ENCODE results near the gene ZP3. TPM values are rescaled to one million over a fixed set of nuclear protein-coding genes. Genes with fewer than 3 reads are reported as not detected.

The ZP3 gene
- total and polyA plus RNA-seq, 2 of the 13 experiments (the other 11 are each of a cell fraction or from before 2014, with no cell fraction given), result not detected

DNA sequence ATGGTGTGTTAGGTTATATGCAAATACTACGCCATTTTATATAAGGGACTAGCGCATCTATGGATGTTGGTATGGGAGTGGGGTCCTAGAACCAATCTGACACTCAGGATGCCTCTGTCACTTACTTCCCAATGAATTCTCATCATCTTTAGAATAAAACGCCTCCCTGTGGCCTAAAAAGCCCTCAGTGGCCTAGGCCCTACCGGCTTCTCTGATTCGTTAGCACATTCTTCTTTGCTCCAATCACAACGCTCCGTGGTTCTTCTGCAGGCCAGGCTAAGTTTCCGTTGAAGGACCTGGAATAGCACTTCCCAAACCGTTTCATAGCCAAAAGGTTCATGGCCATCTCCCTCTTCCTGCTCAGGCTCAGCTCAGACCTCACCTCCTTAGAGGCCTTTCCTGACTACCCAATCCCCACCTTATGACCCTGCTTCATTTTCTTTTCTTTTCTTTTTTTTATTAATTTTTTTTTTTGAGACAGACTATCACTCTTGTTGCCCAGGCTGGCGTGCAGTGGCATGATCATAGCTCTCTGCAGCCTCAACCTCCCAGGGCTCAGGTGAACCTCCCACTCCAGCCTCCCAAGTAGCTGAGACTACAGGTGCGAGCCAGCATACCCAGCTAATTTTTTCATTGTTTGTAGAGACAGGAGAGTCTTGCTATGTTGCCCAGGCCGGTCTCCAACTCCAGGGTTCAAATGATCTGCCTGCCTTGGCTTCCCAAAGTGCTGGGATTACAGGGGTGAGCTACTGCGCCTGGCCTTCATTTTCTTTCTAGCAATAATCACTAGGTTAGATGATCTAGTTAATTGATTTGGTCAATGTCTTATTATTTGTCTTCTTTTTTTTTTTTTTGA is 41.4 kb upstream of the ZP3 start (continued):
- TF ChIP-seq, protein P1, sequence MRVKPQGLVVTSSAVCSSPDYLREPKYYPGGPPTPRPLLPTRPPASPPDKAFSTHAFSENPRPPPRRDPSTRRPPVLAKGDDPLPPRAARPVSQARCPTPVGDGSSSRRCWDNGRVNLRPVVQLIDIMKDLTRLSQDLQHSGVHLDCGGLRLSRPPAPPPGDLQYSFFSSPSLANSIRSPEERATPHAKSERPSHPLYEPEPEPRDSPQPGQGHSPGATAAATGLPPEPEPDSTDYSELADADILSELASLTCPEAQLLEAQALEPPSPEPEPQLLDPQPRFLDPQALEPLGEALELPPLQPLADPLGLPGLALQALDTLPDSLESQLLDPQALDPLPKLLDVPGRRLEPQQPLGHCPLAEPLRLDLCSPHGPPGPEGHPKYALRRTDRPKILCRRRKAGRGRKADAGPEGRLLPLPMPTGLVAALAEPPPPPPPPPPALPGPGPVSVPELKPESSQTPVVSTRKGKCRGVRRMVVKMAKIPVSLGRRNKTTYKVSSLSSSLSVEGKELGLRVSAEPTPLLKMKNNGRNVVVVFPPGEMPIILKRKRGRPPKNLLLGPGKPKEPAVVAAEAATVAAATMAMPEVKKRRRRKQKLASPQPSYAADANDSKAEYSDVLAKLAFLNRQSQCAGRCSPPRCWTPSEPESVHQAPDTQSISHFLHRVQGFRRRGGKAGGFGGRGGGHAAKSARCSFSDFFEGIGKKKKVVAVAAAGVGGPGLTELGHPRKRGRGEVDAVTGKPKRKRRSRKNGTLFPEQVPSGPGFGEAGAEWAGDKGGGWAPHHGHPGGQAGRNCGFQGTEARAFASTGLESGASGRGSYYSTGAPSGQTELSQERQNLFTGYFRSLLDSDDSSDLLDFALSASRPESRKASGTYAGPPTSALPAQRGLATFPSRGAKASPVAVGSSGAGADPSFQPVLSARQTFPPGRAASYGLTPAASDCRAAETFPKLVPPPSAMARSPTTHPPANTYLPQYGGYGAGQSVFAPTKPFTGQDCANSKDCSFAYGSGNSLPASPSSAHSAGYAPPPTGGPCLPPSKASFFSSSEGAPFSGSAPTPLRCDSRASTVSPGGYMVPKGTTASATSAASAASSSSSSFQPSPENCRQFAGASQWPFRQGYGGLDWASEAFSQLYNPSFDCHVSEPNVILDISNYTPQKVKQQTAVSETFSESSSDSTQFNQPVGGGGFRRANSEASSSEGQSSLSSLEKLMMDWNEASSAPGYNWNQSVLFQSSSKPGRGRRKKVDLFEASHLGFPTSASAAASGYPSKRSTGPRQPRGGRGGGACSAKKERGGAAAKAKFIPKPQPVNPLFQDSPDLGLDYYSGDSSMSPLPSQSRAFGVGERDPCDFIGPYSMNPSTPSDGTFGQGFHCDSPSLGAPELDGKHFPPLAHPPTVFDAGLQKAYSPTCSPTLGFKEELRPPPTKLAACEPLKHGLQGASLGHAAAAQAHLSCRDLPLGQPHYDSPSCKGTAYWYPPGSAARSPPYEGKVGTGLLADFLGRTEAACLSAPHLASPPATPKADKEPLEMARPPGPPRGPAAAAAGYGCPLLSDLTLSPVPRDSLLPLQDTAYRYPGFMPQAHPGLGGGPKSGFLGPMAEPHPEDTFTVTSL (CRISPR knock-in tag; IDR thresholded peaks at IDR 0.05; ENCODE audit: borderline replicate concordance), result no peak
- TF ChIP-seq CHD2 (IDR thresholded peaks at IDR 0.05; ENCODE audit: low read depth, low read length) (no peak), ZNF720 (CRISPR knock-in tag; IDR thresholded peaks at IDR 0.05) (no peak), MYC (CRISPR knock-in tag; IDR thresholded peaks at IDR 0.05; ENCODE audit: borderline replicate concordance) (no peak), ZFY (CRISPR knock-in tag; IDR thresholded peaks at IDR 0.05) (peak; percentile 18; the same call in 1 of the 2 replicates), NFYC (CRISPR knock-in tag; IDR thresholded peaks at IDR 0.05) (peak; percentile 80), SMAD3 (CRISPR knock-in tag; IDR thresholded peaks at IDR 0.05) (no peak), EZH2 (conservative IDR thresholded peaks at IDR 0.05; ENCODE audit: low read depth, low read length) (no peak), ZNF121 (CRISPR knock-in tag; IDR thresholded peaks at IDR 0.05) (peak; percentile 25; the same call in 1 of the 2 replicates), HDAC2 (CRISPR knock-in tag; IDR thresholded peaks at IDR 0.05) (no peak), ZNF331 (CRISPR knock-in tag; IDR thresholded peaks at IDR 0.05) (no peak), PHF21A (CRISPR knock-in tag; IDR thresholded peaks at IDR 0.05) (0 out of 2 replicates have a peak, but pooled peaks have one; percentile 36), ZNF12 (CRISPR knock-in tag; IDR thresholded peaks at IDR 0.05) (no peak), NFYB (CRISPR knock-in tag; IDR thresholded peaks at IDR 0.05) (peak; percentile 79)
- TF ChIP-seq, protein P2, sequence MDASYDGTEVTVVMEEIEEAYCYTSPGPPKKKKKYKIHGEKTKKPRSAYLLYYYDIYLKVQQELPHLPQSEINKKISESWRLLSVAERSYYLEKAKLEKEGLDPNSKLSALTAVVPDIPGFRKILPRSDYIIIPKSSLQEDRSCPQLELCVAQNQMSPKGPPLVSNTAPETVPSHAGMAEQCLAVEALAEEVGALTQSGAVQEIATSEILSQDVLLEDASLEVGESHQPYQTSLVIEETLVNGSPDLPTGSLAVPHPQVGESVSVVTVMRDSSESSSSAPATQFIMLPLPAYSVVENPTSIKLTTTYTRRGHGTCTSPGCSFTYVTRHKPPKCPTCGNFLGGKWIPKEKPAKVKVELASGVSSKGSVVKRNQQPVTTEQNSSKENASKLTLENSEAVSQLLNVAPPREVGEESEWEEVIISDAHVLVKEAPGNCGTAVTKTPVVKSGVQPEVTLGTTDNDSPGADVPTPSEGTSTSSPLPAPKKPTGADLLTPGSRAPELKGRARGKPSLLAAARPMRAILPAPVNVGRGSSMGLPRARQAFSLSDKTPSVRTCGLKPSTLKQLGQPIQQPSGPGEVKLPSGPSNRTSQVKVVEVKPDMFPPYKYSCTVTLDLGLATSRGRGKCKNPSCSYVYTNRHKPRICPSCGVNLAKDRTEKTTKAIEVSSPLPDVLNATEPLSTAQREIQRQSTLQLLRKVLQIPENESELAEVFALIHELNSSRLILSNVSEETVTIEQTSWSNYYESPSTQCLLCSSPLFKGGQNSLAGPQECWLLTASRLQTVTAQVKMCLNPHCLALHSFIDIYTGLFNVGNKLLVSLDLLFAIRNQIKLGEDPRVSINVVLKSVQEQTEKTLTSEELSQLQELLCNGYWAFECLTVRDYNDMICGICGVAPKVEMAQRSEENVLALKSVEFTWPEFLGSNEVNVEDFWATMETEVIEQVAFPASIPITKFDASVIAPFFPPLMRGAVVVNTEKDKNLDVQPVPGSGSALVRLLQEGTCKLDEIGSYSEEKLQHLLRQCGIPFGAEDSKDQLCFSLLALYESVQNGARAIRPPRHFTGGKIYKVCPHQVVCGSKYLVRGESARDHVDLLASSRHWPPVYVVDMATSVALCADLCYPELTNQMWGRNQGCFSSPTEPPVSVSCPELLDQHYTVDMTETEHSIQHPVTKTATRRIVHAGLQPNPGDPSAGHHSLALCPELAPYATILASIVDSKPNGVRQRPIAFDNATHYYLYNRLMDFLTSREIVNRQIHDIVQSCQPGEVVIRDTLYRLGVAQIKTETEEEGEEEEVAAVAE (CRISPR knock-in tag; IDR thresholded peaks at IDR 0.05; ENCODE audit: borderline replicate concordance), result peak; percentile 74; the same call in 1 of the 2 replicates
- TF ChIP-seq, protein P3, sequence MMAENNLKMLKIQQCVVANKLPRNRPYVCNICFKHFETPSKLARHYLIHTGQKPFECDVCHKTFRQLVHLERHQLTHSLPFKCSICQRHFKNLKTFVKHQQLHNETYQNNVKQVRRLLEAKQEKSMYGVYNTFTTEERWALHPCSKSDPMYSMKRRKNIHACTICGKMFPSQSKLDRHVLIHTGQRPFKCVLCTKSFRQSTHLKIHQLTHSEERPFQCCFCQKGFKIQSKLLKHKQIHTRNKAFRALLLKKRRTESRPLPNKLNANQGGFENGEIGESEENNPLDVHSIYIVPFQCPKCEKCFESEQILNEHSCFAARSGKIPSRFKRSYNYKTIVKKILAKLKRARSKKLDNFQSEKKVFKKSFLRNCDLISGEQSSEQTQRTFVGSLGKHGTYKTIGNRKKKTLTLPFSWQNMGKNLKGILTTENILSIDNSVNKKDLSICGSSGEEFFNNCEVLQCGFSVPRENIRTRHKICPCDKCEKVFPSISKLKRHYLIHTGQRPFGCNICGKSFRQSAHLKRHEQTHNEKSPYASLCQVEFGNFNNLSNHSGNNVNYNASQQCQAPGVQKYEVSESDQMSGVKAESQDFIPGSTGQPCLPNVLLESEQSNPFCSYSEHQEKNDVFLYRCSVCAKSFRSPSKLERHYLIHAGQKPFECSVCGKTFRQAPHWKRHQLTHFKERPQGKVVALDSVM (CRISPR knock-in tag; IDR thresholded peaks at IDR 0.05), result peak; percentile 42; the same call in 1 of the 2 replicates
